Skin of body (tissue), 2 donors: Measurements from ENCODE around the gene BRD8. TPM values are rescaled to one million over a fixed set of nuclear protein-coding genes. Genes with fewer than 3 reads are reported as not detected.
"Not testable (repeated sequence)": the region's sequence is repeated elsewhere in the genome, so short reads cannot be mapped to it uniquely, and the experiment has no call there.

ENCODE experiments used
- DNase-seq: peaks from one replicate; lab custom pipeline; 2025; lab: John Stamatoyannopoulos, UW
- total RNA-seq: library from RNA; depleted of rRNA; stranded (reverse); fragments of >200 nt; gene quantifications from one replicate; pipeline ENCODE4 v1.2.3, GENCODE V29; 2014

BRD8 gene
- total RNA-seq, 1 donor from 2014 or later = 34.7 TPM

DNA sequence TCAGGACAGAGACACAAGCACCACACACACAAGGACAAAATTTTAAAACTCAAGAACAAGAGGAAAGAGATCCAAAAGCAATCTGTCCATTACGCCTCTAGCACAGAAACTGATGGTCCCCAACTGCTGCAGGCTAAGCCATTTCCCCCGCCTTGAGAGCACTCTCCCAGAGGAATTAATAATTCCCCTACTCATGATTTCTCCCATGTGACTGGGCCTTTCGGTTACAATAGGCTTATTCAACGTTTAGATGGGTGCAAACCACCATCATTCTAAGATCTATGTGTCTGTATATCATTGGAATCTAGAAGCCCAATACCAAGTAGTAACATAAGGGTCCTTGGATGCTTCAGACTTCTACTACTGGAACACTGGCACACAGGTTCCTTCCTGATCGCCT lies 18.8 kb downstream of the BRD8 start:
- DNase-seq = no peak

DNA sequence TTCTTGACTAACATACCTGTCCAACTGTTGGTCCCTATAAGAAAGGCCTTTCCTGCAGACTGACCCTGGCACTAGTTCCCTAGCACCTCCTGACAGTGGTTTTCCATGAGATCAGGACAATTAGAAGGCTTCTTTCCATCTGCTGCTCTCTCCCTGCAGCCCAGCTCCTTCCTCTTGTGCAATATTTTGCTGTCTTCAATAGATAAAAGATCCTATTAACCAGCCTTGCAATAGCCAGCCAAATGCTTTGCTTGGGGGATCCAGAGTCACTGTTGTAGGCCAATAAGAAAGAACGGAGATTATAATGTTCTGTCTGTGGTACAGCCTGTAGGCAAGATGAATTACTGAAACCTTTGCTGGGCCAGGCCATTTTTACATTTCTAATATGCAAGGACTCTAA lies 20.8 kb downstream of the BRD8 start:
- DNase-seq = no peak

DNA sequence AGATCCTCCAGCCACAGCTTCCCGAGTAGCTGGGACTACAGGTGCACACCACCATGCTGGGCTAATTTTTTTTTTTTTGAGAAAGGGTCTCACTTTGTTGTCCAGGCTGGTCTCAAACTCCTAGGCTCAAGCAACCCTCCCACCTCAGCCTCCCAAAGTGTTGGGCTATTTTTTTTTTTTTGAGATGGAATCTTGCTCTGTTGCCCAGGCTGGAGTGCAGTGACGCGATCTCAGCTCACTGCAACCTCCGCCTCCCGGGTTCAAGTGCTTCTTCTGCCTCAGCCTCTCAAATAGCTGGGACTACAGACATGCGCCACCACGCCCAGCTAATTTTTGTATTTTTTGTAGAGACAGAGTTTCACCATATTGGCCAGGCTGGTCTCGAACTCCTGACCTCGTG lies 22.5 kb downstream of the BRD8 start:
- not testable (repeated sequence) for DNase-seq

DNA sequence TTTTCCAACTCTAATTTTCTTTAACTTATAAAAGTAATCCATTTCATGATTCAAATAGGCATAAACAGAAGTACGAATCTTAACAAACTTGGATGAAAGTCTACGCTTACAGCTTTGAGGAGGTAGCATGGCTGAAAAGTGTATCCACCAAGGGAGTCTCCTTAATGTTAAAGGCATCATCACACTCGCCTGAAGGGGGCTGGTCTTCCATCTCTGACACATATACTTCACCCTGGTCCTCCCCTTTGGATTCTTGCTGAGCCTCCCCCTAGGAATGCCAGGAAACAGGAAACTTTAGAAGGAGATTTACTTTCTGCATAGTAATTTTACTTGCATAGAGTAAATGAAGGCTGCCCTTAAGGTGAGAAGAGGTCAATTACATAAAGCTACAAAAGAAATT lies 28.9 kb downstream of the BRD8 start:
- DNase-seq = no peak

DNA sequence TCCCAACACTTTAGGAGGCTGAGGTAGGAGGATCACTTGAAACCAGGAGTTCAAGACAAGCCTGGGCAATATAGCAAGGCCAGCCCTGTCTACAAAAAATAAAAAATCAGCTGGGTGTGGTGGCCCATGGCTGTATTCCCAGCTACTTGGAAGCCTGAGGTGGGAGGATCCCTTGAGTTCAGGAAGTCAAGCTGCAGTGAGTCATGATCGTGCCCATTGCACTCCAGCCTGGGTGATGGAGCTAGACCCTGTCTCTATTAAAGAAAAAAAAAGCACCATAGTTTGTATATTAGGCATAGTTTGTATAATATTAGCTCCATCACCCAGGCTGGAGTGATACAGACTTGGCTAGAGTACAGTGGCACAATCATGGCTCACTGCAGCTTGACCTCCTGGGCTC lies 29.6 kb downstream of the BRD8 start:
- DNase-seq = no peak

DNA sequence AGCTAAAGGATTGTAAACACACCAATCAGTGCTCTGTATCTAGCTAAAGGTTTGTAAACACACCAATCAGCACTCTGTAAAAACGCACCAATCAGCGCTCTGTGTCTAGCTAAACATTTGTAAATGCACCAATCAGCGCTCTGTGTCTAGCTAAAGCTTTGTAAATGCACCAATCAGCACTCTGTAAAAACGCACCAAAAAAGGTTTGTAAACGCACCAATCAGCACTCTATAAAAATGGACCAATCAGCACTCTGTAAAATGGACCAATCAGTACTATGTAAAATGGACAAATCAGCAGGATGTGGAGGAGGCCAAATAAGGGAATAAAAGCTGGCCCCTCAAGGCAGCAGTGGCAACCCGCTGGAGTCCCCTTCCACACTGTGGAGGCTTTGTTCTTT lies 34.9 kb downstream of the BRD8 start:
- not testable (repeated sequence) for DNase-seq

DNA sequence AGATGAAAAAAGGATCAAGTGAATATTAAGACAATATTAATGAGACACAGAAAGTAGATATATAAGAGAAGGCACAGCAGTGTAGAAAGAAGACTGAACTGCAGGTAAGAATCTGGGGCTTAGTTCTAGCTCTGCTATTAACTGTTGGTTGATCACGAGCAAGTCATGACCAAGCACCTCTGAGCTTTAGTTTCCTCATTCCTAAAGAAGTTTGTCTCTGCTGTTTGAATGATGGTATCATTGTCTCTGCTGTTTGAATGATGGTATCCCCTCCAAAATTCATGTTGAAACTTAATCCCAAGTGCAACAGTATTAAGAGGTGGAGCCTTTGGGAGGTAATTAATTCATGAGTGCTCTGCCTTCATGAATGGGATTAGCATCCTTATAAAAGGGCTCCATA lies 36.7 kb downstream of the BRD8 start:
- DNase-seq = no peak

DNA sequence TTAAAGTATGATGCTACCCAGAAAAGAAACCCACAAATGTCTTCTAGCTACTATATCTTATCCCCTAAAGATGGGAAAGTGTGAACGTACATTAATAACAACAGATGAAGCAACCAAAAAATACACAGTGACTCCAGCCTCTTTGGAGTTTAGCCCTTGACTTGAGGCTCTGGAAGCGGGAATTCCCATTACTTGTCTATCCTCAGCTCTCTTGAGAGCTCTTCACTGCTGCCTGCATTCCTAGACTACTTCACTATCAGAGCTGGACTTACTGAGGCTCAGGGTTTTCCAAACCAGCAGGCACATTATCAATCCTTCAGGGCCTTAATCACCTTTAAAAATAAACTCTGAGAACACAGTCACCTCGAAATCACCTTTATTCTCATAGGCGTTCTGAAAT lies 38.2 kb downstream of the BRD8 start:
- DNase-seq = no peak

DNA sequence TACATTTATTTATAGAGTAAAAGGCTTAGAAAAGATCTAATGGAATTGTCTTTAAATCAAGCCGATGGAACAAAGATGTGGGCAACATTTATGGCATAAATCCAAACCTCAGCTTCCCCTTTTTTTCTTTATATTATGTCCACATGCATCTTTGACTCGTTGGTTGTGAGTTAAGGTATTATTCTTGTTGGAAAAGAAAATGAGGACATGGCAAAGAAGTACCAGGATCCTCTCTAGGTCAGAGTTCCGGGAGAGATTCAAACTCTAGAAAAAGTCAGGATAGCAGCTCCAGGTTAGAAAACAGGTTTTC lies 38.7 kb downstream of the BRD8 start:
- no peak for DNase-seq

DNA sequence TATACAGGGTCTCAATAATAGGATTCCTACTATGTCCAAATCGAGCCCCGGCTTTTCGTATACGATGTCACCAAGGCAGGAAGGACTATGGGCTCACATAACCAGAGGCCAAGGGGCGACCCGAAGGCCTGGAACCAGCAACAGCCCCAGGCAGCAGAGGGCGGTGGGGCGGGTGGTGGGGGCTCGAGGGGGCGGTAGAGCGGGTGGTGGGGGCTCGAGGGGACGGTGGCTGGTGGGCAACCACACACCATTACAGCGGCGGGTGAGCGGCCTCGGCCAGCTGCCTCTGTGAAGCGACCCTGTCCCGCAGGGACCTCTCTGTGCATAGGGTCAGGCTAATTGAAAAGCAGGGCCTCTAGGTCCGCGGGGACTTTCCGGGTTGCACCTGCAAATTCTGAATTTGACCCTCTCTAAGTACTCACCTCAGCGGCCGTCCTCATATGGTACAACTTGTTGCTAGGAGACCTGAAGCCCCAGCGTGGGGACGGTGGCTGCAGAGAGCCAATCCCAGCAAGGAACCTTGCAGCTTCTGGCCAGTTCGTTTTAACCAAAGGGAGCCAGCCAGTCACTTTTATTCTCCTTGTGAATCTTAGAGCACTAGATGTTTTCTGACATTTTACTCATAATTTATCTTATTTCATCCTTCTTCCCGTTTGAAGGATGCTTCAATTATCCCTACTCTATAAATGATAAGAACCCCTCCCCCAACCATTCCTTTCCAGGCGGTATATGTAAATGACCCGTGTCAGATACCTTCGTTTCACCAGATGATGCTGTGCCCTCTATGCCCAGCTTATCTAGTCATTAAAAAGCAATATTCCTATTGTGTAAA lies 39.3 kb downstream of the BRD8 start, which contains the start of gene NME5:
Gene NME5, minus strand, starts transcription at position 480 of the 832 bp plus-strand sequence. CDS start 648 bp downstream, outside the sequence.
- DNase-seq = peak; percentile 4

DNA sequence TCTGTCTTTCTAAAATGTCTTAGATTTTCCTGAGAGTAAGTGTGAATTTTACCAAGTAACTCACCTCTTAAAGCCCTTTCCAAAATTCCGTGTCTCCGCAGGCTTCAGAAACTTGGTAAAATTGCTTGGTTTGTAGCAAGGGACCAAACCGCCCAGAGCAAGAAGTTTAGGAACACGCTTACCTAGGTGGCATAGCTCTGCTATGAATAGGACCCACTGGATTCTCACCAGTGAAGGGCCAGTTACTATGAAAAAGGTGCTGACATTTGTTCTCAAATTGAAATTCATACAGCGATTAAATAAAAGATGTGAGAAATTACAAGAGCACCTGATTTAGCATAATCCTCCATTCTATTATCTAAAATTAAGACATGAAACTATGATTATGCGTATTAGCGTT lies 45.9 kb downstream of the BRD8 start:
- DNase-seq = no peak

DNA sequence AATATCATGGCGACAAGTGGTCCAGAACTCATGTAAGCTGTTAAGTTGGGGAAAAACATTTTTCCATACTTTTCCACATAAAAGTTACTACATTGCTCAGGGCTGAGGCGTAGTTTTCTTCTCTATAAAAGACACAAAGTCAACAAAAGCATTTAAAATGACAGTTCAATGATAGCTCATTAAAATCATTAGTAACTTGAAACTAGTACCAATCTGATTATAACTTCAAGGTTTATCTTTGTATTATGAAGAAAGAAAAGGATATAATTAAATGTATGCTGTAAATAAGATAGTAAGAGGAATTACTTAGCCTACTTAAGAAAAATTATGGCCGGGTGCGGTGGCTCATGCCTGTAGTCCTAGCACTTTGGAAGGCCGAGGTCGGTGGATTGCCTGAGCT lies 49.1 kb downstream of the BRD8 start:
- DNase-seq = no peak

DNA sequence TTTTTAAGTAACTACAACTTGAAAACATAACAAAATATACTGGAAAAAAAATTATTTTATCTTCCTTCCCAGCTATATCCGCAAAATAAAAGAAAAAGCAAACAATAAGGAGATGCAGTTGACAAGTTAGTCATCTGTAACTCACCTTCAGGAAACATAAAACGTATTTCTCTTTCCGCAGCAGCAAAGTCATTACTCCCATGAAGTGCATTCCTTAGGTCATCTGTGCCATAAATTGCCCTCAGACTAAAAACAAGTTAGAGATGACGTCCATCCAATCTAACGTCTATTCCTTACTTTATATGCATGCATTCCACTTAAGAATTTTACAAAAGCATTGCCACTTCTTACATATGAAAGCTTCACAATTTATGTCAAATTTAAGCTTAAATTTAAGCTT lies 50.1 kb downstream of the BRD8 start:
- no peak for DNase-seq

DNA sequence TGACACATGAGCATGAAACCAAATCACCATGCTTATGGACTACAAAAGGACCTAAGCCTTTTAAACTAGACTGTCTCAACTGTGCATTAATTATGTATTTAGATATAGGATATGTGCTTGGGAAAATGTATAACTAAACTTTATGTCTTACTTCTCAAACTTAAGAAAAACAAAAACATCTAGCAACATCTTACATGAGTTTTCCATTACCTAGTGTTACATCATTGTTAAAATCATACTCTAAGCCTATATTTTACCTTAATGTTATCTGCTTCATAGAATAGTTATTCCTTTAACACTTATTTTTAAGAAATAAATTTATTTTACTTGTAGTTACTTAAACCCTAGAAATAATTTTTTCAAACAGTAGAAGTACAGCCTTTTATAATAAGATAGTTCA lies 63.2 kb downstream of the BRD8 start:
- DNase-seq = no peak

DNA sequence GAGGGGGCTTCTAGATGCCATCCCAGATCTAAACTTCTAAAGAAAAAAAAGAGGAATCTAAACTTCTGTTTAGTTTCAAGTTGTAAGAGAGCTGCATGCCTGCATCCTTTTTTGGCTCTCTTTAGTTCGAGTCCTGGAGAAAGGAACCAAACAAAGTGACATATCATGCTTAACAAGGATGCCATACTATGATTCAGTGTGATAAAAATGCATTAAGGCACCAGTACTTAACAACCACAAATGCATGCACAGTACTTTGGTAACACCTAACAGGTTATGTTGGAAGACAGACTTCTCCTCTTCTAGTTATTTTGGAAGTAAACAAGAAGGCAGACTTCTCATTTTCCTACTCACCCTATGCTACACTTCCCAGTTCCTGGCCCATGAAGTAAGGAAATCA lies 66.5 kb downstream of the BRD8 start:
- no peak for DNase-seq

DNA sequence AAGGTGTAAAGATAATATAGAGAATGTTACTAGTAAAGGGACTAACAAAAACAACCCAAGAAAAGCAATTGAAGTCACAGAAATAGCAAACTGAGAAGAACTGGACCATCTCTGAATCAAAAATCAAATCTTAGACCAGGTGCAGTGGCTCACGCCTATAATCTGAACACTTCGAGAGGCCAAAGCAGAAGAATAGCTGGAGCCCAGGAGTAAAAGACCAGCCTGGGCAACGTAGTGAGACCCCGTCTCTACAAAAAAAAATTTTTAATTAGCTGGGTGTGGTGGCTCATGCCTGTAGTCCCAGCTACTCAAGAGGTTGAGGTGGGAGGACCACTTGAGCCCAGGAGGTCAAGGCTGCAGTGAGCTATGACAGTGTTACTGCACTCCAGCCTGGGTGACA lies 67.2 kb downstream of the BRD8 start:
- DNase-seq = no peak

DNA sequence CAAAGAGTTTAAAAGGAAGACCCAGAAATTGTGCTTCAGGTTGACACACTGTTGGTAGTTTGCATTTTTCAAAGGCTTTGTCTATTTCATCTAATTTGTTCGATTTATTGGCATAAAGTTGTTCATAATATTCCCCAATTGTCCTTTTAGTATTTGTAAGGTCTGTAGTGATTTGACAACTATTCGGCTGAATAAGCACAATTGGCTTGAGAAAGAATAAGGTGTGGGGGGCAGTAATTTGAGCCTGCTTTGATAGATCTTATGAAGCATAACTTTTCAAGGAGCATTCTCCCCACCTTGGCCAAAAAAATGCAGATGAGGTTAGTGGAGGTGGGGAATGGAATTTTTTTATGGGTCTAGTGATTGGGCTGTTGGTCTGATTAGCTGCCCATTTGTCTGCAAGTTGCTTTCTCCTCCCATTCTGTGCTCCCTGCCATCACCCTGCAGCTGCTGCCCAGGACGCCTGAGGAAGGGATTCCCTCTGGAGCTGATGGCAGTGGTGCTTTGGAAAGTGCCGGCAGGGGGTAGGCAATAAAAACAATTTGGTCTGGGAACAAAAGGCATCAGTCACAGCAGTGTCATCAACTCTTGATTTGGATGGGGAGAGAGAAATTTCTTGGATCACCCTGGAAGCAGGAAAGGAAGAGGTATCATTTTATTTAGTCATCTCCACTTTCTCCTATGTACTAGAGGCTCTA lies 68.0 kb downstream of the BRD8 start:
- no peak for DNase-seq

DNA sequence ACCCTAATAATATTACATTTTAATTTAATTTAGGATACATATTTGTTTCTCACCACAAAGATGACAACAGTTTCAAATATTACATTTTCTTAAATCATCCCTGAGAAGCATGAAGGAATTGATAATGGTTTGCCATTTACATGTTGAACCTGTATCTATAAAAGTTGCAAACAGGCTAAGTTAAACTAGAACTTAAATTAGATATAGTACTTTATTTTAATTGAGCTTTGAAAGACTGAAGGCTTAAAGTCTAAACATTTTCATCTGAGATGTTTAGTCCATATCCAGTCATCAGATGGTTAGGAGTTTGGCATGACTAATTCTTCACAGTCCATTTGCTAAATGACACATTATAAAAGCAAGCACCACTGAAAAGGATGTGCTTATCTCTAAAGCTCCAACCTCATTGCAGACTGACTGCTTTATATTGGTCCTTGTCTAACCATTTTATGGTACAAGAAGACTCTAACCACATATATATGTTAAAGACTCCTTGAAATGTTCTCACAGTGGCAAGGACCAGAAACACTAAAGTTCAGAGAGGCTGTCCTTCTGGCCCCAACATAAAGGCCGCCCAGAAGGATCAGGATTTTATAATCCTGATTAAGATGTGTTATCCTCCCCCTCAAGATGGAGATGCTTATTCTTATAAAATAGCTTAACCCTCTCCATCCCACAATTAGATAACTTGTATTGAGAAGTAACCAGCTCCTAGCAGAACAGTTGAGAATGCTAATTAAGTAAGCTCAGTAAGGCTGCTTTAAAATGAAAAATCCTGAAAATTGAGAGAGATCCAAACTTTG lies 68.8 kb downstream of the BRD8 start:
- DNase-seq = no peak

DNA sequence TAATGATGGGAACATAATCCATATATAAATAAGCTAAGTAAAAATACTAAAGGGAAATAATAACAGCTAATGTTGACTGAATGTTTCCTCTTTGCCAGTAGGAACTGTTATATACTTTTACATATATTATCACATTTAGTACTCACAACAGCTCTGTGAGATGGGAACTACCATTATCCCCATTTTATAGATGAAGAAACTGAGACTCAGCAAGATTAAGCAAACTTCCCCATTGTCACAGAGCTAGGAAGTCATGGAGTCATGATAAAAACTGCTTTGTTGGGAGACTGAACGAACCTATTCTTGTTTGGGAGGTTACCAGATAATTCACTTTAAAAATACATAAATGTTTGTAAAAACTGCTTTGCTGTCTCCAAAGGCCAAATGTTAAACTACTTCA lies 71.2 kb downstream of the BRD8 start:
- no peak for DNase-seq

DNA sequence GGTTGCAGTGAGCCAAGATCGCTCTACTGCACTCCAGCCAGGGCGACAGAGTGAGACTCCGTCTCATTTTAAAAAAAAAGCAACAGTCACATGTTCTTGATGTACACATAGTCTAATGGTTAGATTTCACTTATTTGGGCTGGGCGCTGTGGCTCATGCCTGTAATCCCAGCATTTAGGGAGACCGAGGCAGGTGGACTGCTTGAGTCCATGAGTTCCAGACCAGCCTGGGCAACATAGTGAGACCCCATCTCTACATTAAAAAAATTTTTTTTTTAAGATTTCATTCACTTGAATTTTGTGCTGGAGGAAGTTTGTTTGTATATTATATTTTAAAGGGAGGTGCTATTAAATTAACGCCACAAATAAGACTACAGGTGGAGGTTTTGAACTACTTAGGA lies 72.7 kb downstream of the BRD8 start:
- DNase-seq = no peak

DNA sequence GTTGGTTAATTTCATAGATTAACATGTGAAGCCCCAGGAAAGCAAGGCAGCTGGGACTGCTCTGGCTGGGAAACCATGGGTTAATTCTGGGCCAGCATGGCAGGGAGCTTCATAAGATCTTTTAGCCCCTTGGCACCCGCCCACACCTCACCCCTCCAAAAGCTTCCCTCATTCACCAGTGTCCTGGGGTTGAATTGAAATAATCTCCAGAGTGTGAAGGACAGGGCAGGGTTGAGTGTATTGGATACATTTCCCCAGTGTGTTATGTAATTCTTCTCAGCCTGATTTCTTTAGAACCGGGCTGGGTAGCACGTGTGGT lies 75.2 kb downstream of the BRD8 start:
- no peak for DNase-seq
